ENCODE results near the gene ZCCHC14. TPM values are rescaled to one million over a fixed set of nuclear protein-coding genes. Genes with fewer than 3 reads are reported as not detected.
"Not testable (repeated sequence)": the region's sequence is repeated elsewhere in the genome, so short reads cannot be mapped to it uniquely, and the experiment has no call there.

ZCCHC14 gene
- polyA plus RNA-seq, 4 donors, result 28.3 to 35.5 (median 34.5) TPM

DNA sequence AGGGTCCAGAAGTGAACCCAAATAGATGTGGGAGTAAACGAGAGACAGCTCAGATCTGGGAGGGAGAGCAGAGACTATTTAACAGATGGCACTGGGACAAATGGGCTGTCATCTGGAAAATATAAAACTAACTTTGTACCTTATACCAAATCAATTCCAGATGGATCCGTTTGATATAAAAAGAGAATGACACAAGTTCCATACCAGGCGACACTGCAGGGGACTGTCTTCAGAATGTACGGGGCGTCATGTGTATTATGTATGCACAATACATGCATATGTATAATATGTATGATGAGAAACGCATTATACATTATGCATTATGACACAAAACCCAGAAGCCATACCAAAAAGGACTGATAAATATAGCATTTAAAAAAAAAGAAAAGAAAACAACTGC is 10.2 kb downstream of the ZCCHC14 start:
- not testable (repeated sequence) for DNase-seq (ENCODE audit: low read depth in 4 of 4, low spot score in 3 of 4)

DNA sequence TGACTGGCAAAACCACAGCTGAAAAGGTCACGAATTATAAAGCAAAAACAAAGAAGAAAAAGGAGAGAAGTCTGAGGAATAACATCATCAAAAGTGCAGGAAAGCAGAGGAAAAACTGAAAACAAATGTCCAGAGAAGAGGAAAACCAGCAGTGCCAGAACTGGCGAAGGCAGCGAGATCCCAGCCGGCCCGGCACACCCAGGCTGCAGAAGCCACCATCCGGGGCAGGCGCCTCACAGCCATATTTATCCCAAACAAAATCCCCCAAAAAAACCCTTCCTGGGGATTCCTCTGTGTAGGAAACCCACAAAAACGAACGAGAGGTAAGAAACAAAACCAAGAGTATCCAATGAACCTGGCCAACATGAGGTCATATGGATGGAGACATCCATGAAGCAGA is 10.6 kb downstream of the ZCCHC14 start:
- no peak for DNase-seq (ENCODE audit: low read depth in 4 of 4, low spot score in 3 of 4)

DNA sequence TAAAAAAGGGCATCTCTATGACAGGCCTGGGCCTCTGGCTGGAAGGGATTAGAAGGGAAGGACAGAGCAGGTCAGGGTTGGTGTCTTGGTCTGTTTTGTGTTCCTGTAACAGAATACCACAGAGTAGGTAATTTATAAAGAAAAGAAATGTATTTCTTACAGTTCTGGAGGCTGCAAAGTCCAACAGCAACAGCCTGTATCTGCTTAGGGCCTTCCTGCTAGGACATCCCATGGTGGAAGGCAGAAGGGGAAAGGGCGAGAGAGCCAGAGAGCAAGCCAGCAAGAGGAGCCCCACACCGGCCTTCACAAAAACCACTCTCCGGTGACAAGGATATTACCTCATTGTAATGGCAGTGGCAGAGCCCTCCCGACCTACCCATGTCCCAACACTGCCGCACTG is 11.1 kb downstream of the ZCCHC14 start:
- DNase-seq (ENCODE audit: low read depth in 4 of 4, low spot score in 3 of 4), result not testable (repeated sequence)

DNA sequence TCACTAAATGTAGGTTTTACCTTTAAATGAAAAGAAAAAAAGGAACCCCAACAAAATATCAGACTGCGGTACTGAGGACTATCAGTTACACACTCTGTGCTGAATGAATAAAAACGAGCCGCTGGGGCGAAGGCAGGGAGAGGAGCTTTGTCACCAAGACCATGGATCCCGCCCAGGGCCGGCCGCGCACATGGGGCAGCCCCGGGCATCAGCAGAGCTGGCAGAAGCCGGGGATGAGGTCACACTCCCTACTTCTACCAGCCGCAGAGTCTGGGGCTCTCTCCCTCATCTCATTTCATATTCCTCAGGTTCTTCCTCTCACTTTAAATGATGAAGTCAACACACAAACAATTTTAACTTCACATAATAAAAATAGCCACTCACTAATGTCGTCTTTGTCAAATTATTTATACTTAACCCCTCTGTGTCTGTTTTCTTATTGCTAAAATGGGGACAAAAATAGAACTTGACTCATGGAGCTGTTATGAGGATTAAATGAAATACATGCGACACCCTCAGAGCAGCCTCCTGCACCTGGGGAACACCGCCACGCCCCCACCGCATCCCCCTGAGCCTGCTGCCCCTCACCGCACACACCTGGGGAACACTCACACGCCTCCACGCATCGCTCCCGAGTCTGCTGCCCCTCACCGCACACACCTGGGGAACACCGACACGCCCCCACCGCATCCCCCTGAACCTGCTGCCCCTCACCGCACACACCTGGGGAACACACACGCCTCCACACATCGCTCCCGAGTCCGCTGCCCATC is 15.4 kb downstream of the ZCCHC14 start:
- DNase-seq (ENCODE audit: low read depth in 4 of 4, low spot score in 3 of 4), result not testable (repeated sequence)

DNA sequence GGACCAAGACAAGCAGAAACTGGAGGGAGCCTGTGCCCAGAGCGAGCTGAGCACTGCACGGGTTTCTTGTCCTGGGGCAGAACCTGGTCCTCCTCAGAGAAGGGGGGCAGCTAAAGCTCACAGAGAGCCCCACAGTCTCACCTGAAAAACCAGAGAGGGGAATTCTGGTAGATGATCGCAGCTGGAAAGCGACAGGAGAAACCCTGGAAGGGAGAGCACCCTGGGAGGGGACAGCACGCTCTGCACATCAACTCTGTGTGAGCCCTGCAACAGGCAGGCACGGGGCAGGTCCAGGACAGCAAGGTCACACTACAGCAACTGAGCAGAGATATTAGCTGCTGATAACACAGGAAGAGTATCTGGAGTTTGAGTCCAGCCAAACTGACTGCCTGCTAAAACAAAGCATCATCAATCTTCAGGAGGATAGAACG is 18.2 kb downstream of the ZCCHC14 start:
- DNase-seq (ENCODE audit: low read depth in 4 of 4, low spot score in 3 of 4), result no peak

DNA sequence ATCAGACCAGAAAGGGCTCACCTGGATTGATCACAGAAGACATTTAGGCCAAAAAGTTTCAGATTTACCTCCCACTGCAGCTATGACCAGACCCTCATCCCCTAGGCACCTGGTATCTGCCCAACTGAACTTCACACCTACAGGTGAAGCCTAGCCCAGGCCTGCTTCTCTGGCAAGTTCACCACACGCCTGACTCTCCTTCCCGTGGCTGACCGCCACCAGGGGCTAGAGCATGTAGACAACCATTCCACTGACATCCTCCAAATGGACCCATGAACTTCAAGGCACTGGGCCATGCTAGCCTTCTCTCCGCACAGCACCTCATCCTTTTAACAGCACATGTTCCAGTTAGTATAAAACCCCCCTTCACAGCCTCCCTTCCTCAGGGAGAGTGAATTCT is 18.8 kb downstream of the ZCCHC14 start:
- DNase-seq (ENCODE audit: low read depth in 4 of 4, low spot score in 3 of 4), result no peak

DNA sequence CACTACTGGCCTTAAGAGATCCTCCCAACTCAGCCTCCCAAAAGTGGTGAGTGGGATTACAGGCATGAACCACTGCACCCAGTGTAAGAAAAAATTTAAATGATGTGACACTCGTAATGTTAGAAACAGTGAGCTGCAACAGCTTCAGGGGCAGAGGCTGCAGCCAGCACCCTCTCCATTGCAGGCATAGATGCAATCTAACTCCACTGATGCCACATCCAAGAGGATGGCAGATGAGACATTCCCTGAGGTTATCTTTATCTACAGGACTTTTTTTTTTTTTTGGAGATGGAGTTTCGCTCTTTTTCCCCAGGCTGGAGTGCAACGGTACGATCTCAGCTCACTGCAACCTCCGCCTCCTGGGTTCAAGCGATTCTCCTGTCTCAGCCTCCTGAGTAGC is 19.9 kb downstream of the ZCCHC14 start:
- no peak for DNase-seq (ENCODE audit: low read depth in 4 of 4, low spot score in 3 of 4)

DNA sequence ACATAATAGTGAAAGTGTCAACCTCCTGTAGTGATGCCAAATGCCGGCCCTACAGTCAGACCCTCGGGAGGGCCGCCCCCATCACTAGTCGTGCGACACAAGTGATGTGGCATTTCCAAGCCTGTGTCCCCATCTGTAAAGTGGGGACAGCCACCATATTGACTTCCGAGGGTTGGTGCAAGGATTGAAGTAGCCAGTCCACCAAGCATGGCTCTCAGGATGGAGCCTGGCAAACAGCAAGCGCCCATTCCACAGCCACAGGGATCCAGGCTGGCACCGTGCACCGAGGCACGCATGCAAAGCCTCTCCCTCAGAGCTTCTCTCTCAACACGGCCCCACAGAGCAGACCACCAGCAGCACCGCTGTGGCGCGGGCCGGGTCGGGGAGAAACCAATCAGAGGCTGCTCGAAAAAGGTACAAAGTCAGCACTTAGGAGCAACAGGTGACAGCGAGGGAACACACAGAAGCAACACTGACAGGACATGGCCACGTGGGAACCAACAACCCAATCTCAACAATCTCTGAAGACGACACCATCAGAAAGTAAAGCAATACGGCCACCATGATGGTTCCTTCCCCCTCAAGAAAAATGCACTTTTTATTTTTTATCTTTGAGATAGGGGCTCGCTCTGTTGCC is 20.6 kb downstream of the ZCCHC14 start:
- no peak for DNase-seq (ENCODE audit: low read depth in 4 of 4, low spot score in 3 of 4)

DNA sequence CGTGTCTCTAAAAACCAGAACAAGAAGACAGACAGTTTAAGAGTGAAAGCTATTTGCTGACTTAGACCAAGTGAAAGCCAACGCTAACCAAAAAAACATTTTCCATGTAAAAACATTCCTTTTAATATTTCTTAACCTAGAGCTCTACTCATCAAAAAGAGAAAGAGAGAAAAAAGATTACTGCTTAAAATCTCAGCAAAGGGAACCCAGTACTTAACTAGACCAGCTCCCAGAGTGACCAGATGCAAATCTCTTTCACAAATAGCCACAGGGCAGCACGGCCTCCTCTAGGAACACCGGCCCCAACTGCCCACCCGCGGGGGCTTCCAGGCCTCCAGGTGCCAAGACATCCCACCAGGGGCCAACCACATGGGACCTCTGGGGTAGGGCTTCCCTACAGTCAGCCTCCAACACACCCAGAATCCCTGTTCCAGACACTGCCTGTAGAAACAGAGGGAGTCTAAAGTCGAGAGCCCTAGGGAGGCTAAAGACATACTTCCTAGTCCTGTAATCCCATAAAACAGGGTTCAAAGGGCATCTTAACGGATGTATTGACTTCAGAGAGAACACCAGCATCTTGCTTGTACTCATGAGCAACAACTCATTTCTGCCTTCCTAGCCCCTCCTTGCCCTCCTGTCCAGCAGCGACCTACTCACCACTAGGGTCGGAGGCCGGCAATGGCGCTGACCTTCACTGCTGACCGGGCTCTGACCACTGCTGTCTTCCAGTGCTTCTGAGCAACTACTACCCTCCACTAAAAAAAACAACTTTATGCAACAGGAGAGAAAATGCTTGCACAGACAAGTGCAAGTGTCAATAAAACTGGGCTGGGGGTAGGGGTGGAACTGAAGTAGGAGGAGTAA is 21.3 kb downstream of the ZCCHC14 start:
- no peak for DNase-seq (ENCODE audit: low read depth in 4 of 4, low spot score in 3 of 4)

DNA sequence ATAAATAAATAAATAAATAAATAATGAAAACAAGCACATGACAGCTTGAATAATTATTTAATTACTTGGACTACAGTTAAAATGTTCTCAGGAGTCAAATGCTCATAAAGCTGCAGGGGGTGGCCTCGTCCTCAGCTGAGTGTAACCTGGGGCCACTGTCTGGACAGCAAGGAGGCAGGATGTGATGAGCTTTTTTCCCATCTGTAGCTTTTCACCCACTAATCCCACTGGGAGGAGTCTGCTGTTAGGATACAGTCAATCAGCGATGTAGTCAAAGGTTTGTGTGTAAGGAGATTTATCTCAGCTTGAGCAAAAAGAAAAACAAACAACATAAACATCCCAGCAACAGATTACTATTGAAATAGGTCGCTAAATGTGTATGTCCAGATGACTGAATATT is 22.5 kb downstream of the ZCCHC14 start:
- DNase-seq (ENCODE audit: low read depth in 4 of 4, low spot score in 3 of 4), result no peak

DNA sequence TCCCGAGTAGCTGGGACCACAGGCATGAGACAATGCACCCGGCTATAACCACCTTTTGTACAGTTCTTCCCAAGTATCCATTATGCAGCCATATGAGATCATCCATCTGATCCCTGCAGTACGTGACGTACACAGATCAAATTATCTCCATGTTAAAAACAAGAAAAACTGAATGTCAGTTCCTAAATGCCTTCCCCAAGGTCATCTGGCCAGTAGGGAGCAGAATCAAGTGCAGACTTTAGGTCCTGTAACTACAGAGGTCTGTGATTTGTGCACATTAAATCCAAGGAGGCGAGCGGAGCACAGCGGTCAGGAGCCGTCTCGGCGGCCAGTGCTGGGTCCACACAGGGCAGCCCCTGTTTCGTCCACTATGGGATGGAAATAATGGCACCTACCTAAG is 23.7 kb downstream of the ZCCHC14 start:
- no peak for DNase-seq (ENCODE audit: low read depth in 4 of 4, low spot score in 3 of 4)

DNA sequence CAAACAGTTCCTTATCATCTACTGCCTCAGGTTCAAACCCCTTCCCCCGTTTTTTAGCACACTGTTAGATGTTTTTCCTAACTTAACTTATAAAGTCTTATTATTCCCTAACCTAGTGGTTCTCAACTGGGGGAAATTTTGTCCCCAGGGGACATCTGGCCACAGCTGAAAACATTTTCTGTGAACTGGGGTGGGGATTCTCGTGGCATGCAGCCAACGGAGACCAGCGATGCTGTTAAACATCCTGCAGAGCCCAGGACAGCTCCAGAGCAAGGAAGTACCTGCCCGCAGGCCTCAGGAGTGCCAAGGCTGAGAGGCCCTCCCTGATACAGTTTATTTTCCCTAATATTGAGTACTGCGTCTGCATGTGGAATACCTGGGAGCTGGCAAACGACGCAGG is 24.3 kb downstream of the ZCCHC14 start:
- DNase-seq (ENCODE audit: low read depth in 4 of 4, low spot score in 3 of 4), result no peak

DNA sequence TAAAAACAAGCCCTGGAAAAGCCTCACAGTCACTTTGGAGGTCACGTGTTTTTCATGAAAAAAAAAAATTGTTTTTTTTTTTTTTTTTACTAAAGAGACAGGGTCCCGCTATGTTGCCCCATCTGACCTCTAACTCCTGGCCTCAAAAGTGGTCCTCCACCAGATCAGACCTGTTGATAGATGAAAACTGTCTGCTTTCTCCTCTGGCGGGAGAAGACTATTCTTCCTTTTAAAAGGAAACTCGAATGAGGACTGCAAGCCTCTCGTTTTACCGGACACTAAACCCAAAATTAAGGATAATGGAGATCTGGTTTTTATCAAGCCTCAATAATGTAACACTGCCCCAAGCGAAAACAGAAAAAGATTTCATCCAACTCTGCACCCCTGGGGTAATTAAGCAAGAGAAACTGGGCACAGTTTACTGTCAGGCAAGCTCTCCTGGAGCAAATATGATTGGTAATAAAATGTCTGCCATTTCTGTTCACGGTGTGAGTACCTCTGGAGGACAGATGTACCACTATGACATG is 25.8 kb downstream of the ZCCHC14 start:
- no peak for DNase-seq (ENCODE audit: low read depth in 4 of 4, low spot score in 3 of 4)

DNA sequence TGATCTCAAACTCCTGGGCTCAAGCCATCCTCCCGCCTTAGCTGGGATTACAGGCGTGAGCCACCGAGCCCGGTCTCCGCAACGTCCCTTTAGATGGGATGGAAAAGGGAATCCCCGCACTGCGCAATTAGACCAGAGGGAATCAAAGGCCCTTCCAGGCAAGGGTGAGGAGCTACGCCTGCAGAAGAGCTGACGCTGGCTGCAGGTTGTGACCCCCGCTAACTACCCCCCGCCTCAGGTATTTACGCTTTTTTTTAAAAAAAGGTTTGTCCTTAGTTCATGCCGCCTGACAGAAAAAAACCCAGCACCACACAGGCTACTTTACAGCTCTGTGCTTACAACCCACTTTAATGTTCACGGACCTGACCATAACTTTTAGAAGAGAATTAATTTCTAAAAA is 26.9 kb downstream of the ZCCHC14 start:
- no peak for DNase-seq (ENCODE audit: low read depth in 4 of 4, low spot score in 3 of 4)

DNA sequence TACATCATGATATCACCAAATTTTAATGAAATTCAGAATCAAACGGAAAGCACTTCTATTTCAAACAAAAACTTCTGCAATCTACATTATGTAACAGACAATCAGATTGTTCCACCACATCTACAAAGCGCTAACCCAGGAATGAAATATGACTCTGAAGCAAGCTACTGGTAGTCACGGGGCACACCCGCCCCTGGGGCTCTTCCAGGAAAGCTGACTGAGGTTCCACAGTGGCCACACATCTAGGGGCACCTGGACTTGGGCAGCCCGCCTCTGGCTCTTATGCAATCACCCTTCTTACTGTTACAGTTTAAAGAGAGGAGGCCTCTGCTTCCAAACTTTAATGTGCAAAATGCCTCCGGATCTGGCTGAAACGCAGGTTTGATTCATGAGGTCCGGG is 27.5 kb downstream of the ZCCHC14 start:
- DNase-seq (ENCODE audit: low read depth in 4 of 4, low spot score in 3 of 4), result no peak

DNA sequence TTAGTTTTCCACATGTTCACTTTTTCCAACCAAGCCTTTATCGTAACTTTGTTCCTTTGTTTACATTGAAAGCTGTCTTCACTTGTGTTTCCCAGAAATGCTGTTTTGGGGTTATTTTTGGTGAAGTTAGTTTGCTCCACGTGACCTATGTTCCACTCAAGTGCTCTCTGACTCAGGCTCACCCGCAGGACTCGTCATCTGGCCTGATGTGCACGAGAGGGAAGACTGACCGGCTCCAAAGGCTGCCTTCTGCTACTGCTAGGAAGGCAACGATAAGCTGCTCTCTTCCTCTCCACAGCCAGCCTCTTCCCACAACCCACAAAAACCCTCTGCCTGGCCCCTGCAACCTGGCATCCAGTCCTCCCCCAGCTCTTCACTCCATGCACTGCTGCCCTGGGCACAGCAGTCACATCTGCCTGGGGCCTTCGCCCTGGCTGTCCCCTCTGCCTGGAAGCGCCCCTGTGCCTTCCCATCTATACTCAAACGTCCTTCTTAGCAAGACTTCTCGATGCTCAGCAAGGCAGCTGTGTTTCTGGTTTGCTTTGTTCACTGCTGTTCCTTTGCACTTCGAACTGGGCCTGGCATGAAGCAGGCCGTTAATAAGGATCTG is 28.0 kb downstream of the ZCCHC14 start:
- DNase-seq (ENCODE audit: low read depth in 4 of 4, low spot score in 3 of 4), result no peak

DNA sequence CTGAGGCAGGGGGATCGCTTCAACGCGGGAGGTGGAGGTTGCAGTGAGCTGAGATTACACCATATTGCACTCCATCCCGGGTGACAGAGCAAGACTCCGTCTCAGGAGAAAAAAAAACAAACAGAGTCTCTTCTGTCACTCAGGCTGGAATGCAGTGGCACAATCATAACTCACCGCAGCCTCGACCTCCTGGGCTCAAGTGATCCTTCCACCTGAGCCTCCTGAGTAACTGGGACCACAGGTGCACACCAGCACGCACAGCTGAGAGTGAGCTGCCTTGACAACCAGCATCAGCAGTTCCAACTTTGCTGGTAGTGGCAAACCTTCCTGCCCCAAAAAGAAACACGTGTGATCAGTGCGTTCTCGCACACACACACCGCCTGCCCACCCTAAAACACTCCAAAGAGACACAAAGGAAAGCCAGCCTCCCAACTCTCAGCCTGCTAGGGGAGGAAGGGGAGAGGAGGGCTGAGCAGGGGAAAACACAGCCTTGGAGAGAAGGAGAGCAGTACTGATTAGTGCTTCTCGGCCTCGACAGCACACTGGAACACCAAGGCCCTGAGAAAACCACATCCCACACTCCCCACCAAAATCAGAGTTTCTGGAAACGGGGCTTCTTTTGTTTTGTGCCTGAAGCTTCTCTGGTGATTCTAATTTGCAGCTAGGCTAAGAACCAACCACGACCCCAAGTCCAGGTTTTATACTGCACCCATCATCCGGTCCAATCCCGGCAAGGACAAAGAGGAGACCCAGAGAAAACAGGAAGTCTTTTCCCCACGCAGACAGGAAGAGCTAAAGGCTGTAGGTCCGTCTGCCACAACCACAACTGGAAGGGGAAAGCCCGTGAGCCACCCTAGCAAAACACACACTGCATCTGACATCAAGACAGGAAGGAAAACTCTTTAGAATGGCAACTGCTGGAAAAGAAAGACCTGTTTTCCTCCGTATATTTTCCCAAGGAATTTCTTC is 28.8 kb downstream of the ZCCHC14 start:
- DNase-seq (ENCODE audit: low read depth in 4 of 4, low spot score in 3 of 4), result no peak

DNA sequence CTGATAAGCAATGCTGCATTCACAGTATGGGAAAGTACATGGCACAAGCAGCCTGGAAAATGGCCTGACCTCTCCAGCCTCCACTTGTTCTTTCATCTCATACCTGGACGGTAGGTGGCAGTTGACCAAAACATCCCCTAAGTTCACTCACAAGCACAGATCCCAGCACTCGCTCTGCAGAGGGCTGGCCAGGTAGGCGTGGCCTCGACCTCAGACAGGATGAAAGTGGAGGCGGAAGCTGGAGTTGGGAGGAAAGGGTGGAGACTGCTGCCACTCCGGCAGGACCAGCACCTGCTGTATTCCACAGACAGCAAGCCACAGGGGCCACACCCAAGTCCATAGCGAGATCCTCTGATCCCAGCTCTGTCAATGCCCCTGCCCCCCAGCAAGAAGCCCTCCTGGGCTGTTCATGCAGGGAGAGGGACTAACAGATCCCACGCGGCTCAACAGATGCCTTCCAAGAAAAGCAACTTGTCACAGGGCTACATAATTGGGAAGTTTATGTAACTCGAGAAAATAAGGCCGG is 31.3 kb downstream of the ZCCHC14 start:
- DNase-seq (ENCODE audit: low read depth in 4 of 4, low spot score in 3 of 4), result peak in 1 of 4 donors; percentile 69

DNA sequence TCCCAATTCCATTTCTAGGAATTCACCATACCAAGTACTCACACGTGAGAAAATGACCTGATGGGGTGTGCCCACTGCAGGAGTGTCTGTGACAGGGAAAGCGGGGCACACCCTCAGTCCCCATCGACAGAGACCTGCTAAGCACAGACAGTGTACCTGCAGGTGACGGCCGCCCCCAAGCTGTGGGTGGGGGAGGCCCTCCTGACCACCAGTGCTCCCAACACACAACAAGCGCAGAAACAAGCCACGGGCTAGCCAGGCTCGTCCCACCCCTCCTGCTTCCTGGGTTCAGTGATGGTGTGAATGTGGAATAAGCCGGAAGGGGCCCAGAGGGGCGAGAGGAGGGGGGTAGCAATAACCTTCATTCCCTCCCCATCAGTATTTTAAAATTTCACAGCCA is 31.9 kb downstream of the ZCCHC14 start:
- DNase-seq (ENCODE audit: low read depth in 4 of 4, low spot score in 3 of 4), result no peak

Data from left renal pelvis (tissue), 4 donors.